ENCODE data around the gene APOL3.

DNA sequence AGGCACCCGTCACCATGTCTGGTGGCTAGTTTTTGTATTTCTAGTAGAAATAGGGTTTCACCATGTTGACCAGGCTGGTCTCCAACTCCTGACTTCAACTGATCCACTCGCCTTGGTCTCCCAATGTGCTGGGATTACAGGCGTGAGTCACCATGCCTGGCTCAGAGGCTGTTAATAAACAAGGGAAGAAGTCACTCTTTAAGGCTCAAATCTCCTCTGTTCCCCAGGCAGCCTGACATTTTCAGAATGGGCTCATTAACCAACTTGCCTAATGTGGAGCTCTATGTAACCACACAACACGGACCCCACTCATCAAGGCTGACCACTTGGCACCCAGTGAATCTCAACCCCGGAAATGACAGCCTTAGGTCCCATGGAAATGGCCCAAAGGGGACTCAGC is 24.1 kb downstream of the APOL3 start:
- no peak for TF ChIP-seq SMC3 (IDR thresholded peaks at IDR 0.05; ENCODE audit: low read depth, low read length)
- TF ChIP-seq, protein P1, sequence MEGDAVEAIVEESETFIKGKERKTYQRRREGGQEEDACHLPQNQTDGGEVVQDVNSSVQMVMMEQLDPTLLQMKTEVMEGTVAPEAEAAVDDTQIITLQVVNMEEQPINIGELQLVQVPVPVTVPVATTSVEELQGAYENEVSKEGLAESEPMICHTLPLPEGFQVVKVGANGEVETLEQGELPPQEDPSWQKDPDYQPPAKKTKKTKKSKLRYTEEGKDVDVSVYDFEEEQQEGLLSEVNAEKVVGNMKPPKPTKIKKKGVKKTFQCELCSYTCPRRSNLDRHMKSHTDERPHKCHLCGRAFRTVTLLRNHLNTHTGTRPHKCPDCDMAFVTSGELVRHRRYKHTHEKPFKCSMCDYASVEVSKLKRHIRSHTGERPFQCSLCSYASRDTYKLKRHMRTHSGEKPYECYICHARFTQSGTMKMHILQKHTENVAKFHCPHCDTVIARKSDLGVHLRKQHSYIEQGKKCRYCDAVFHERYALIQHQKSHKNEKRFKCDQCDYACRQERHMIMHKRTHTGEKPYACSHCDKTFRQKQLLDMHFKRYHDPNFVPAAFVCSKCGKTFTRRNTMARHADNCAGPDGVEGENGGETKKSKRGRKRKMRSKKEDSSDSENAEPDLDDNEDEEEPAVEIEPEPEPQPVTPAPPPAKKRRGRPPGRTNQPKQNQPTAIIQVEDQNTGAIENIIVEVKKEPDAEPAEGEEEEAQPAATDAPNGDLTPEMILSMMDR (IDR thresholded peaks at IDR 0.05), result no peak
- TF ChIP-seq MXI1 (IDR thresholded peaks at IDR 0.05; ENCODE audit: low read depth, low read length), result no peak
- no peak for TF ChIP-seq EZH2phosphoT487 (IDR thresholded peaks at IDR 0.05; ENCODE audit: borderline replicate concordance, low read depth)
- TF ChIP-seq, protein P2, sequence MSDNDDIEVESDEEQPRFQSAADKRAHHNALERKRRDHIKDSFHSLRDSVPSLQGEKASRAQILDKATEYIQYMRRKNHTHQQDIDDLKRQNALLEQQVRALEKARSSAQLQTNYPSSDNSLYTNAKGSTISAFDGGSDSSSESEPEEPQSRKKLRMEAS (IDR thresholded peaks at IDR 0.05; ENCODE audit: low read depth), result no peak
- TF ChIP-seq, protein P3, sequence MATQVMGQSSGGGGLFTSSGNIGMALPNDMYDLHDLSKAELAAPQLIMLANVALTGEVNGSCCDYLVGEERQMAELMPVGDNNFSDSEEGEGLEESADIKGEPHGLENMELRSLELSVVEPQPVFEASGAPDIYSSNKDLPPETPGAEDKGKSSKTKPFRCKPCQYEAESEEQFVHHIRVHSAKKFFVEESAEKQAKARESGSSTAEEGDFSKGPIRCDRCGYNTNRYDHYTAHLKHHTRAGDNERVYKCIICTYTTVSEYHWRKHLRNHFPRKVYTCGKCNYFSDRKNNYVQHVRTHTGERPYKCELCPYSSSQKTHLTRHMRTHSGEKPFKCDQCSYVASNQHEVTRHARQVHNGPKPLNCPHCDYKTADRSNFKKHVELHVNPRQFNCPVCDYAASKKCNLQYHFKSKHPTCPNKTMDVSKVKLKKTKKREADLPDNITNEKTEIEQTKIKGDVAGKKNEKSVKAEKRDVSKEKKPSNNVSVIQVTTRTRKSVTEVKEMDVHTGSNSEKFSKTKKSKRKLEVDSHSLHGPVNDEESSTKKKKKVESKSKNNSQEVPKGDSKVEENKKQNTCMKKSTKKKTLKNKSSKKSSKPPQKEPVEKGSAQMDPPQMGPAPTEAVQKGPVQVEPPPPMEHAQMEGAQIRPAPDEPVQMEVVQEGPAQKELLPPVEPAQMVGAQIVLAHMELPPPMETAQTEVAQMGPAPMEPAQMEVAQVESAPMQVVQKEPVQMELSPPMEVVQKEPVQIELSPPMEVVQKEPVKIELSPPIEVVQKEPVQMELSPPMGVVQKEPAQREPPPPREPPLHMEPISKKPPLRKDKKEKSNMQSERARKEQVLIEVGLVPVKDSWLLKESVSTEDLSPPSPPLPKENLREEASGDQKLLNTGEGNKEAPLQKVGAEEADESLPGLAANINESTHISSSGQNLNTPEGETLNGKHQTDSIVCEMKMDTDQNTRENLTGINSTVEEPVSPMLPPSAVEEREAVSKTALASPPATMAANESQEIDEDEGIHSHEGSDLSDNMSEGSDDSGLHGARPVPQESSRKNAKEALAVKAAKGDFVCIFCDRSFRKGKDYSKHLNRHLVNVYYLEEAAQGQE (IDR thresholded peaks at IDR 0.05; ENCODE audit: low read depth, low read length), result no peak
- TF ChIP-seq NRF1 (IDR thresholded peaks at IDR 0.05; ENCODE audit: low read depth, low read length), result no peak
- TF ChIP-seq, protein P4, sequence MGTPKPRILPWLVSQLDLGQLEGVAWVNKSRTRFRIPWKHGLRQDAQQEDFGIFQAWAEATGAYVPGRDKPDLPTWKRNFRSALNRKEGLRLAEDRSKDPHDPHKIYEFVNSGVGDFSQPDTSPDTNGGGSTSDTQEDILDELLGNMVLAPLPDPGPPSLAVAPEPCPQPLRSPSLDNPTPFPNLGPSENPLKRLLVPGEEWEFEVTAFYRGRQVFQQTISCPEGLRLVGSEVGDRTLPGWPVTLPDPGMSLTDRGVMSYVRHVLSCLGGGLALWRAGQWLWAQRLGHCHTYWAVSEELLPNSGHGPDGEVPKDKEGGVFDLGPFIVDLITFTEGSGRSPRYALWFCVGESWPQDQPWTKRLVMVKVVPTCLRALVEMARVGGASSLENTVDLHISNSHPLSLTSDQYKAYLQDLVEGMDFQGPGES (IDR thresholded peaks at IDR 0.05; ENCODE audit: low read depth, low read length), result no peak
- TF ChIP-seq POLR2AphosphoS5 (IDR thresholded peaks at IDR 0.05; ENCODE audit: low read depth, low read length), result no peak
- no peak for TF ChIP-seq TEAD4 (IDR thresholded peaks at IDR 0.05; ENCODE audit: borderline replicate concordance, insufficient read depth)

Data from SK-N-SH (cell line).